Uterus (tissue), 2 donors: Measurements from ENCODE around the gene MTUS2.

Source experiments
- POLR2A ChIP-seq, 2 donors: fragments of 450-650 bp; IDR thresholded peaks; one replicate each; pipeline ENCODE4 v1.6.1; 2016; ENCODE audit warnings: antibody characterized with exemption in 2 of 2, mild to moderate bottlenecking in 1 of 2, moderate library complexity in 1 of 2
- TF ChIP-seq, protein P1 (sequence below), 4 experiments: fragments of 200-600 bp in 2 of 4; fragments of 450-650 bp in 2 of 4; sonication (generic) in 2 of 4; IDR thresholded peaks; one replicate each; pipeline ENCODE4 v1.5.1; 2016 to 2019; ENCODE audit warnings: antibody characterized with exemption in 4 of 4, mild to moderate bottlenecking in 2 of 4, moderate library complexity in 1 of 4

DNA sequence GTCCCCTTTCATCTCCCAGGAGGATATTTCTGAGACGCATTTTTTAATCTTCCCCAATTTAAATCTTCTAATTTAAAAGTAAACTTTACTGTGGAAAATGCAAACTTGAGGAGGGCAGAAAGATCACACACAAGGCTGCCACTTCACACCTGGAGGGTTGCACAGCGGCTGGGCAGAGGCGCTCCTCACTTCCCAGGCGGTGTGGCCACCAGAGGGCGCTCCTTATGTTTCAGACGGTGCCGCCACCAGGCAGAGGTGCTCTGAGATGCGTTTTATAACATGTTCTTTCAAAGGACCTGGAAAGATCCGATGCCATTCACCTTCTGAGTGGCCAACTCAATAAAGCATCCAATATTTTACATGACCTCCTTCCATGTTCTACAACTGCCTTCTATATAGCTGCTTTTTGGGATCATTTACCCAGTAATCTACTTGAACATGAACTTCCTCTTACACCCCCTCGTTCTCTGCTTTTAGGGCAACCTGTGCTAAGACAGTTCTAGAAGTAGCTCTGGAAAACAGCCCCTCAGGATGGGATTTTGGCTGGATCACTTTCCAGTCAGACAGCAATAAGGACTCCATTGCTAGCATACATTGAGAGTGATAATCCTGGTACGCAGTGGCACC is 14.8 kb upstream of the MTUS2 start:
- TF ChIP-seq, protein P1, sequence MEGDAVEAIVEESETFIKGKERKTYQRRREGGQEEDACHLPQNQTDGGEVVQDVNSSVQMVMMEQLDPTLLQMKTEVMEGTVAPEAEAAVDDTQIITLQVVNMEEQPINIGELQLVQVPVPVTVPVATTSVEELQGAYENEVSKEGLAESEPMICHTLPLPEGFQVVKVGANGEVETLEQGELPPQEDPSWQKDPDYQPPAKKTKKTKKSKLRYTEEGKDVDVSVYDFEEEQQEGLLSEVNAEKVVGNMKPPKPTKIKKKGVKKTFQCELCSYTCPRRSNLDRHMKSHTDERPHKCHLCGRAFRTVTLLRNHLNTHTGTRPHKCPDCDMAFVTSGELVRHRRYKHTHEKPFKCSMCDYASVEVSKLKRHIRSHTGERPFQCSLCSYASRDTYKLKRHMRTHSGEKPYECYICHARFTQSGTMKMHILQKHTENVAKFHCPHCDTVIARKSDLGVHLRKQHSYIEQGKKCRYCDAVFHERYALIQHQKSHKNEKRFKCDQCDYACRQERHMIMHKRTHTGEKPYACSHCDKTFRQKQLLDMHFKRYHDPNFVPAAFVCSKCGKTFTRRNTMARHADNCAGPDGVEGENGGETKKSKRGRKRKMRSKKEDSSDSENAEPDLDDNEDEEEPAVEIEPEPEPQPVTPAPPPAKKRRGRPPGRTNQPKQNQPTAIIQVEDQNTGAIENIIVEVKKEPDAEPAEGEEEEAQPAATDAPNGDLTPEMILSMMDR (IDR thresholded peaks at IDR 0.05) = no peak
- TF ChIP-seq POLR2A (IDR thresholded peaks at IDR 0.05) = no peak
